HepG2 (cell line): ENCODE results near the gene ZNF763.

ENCODE experiments used
- NCOR1 ChIP-seq: fragments of 200-600 bp; sonication (generic); IDR thresholded peaks from 2 replicates; pipeline ENCODE4 v1.7.0; 2017; ENCODE audit warnings: antibody characterized with exemption, low read length, borderline replicate concordance
- ZNF274 ChIP-seq: sonication (generic); formaldehyde crosslinking; IDR thresholded peaks from 2 replicates; pipeline ENCODE4 v1.5.1; 2020; ENCODE audit warnings: mild to moderate bottlenecking, missing genetic modification reagents
- ZNF510 ChIP-seq: sonication (generic); formaldehyde crosslinking; IDR thresholded peaks from 2 replicates; pipeline ENCODE4 v1.4.0; 2020; ENCODE audit warnings: low read depth, mild to moderate bottlenecking, missing genetic modification reagents
- ZNF768 ChIP-seq: sonication (generic); formaldehyde crosslinking; IDR thresholded peaks from 2 replicates; pipeline ENCODE4 v1.4.0; 2020; ENCODE audit warnings: missing genetic modification reagents
- TF ChIP-seq, protein P1 (sequence below): conservative IDR thresholded peaks from 2 replicates; pipeline ENCODE4 v1.6.1; 2018; ENCODE audit warnings: missing genetic modification reagents
- TF ChIP-seq, protein P2 (sequence below): sonication (generic); formaldehyde crosslinking; IDR thresholded peaks from 2 replicates; pipeline ENCODE4 v1.5.0; 2020; ENCODE audit warnings: mild to moderate bottlenecking, missing genetic modification reagents, moderate library complexity

DNA sequence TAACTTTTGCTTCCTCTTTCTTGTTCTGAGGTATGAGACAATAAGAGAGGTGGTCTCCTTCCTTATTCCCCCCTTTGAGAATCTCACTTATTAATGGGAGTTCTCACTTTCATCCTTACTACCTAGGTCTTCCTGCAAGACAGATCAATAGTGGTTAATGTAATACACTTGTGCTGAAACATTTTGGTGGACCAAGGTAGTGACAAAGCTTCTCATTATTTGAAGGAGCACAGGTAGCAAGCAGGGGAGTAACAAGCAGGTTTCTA, 22.1 kb upstream of the ZNF763 start:
- no peak for TF ChIP-seq ZNF274 (CRISPR knock-in tag)
- TF ChIP-seq ZNF510 (CRISPR knock-in tag) = no peak
- TF ChIP-seq, protein P1, sequence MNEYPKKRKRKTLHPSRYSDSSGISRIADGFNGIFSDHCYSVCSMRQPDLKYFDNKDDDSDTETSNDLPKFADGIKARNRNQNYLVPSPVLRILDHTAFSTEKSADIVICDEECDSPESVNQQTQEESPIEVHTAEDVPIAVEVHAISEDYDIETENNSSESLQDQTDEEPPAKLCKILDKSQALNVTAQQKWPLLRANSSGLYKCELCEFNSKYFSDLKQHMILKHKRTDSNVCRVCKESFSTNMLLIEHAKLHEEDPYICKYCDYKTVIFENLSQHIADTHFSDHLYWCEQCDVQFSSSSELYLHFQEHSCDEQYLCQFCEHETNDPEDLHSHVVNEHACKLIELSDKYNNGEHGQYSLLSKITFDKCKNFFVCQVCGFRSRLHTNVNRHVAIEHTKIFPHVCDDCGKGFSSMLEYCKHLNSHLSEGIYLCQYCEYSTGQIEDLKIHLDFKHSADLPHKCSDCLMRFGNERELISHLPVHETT = no peak
- no peak for TF ChIP-seq NCOR1
- TF ChIP-seq, protein P2, sequence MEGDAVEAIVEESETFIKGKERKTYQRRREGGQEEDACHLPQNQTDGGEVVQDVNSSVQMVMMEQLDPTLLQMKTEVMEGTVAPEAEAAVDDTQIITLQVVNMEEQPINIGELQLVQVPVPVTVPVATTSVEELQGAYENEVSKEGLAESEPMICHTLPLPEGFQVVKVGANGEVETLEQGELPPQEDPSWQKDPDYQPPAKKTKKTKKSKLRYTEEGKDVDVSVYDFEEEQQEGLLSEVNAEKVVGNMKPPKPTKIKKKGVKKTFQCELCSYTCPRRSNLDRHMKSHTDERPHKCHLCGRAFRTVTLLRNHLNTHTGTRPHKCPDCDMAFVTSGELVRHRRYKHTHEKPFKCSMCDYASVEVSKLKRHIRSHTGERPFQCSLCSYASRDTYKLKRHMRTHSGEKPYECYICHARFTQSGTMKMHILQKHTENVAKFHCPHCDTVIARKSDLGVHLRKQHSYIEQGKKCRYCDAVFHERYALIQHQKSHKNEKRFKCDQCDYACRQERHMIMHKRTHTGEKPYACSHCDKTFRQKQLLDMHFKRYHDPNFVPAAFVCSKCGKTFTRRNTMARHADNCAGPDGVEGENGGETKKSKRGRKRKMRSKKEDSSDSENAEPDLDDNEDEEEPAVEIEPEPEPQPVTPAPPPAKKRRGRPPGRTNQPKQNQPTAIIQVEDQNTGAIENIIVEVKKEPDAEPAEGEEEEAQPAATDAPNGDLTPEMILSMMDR (CRISPR knock-in tag) = no peak
- no peak for TF ChIP-seq ZNF768 (CRISPR knock-in tag)
